GM21529 (cell line): ENCODE results near the gene PCDHA10.
"Not testable (repeated sequence)": the region's sequence is repeated elsewhere in the genome, so short reads cannot be mapped to it uniquely, and the experiment has no call there.

Experiments
- ATAC-seq: cut with Tn5 transposase; IDR thresholded peaks from one replicate; pipeline ENCODE4 v1.9.1; 2021; ENCODE audit not compliant: unreplicated experiment

The PCDHA10 gene

GRCh38 chr5:140855772-140856674, at the start of gene PCDHA10:
Gene PCDHA10, plus strand, starts transcription at chr5:140855897. Its CDS starts 152 bp downstream, at chr5:140856049.
- no peak for ATAC-seq

- ATAC-seq = no peak
Observed at GRCh38 chr5:140806834-140807775, 48.6 kb upstream of the PCDHA10 start, which contains the start of gene PCDHA4. Gene PCDHA4, plus strand, starts transcription at chr5:140807068.

GRCh38 chr5:140808241-140808888, 47.3 kb upstream of the PCDHA10 start:
- ATAC-seq = not testable (repeated sequence)

- no peak for ATAC-seq
Observed at GRCh38 chr5:140808889-140809291, 46.8 kb upstream of the PCDHA10 start.

- no peak for ATAC-seq
Observed at GRCh38 chr5:140821375-140822280, 34.1 kb upstream of the PCDHA10 start, which contains the start of gene PCDHA5. Gene PCDHA5, plus strand, starts transcription at chr5:140821613.

GRCh38 chr5:140822281-140822629, 33.4 kb upstream of the PCDHA10 start:
- ATAC-seq = no peak

GRCh38 chr5:140822969-140823368, 32.7 kb upstream of the PCDHA10 start:
- not testable (repeated sequence) for ATAC-seq

GRCh38 chr5:140823475-140823874, 32.2 kb upstream of the PCDHA10 start:
- ATAC-seq = no peak

GRCh38 chr5:140827704-140828361, 27.9 kb upstream of the PCDHA10 start, which contains the start of gene PCDHA6:
Gene PCDHA6, plus strand, starts transcription at chr5:140827960. Its CDS starts 132 bp downstream, at chr5:140828092.
- ATAC-seq = no peak

- ATAC-seq = no peak
Observed at GRCh38 chr5:140828362-140828737, 27.3 kb upstream of the PCDHA10 start.

GRCh38 chr5:140829511-140830501, 25.9 kb upstream of the PCDHA10 start:
- ATAC-seq = not testable (repeated sequence)

GRCh38 chr5:140833993-140834392, 21.7 kb upstream of the PCDHA10 start, which contains the start of gene PCDHA7:
Gene PCDHA7, plus strand, starts transcription at chr5:140834269. Its CDS starts 115 bp downstream, at chr5:140834384.
- no peak for ATAC-seq

- not testable (repeated sequence) for ATAC-seq
Observed at GRCh38 chr5:140834439-140835008, 21.2 kb upstream of the PCDHA10 start.

- ATAC-seq = no peak
Observed at GRCh38 chr5:140835622-140836510, 19.8 kb upstream of the PCDHA10 start.

- ATAC-seq = no peak
Observed at GRCh38 chr5:140840978-140841962, 14.4 kb upstream of the PCDHA10 start, which contains the start of gene PCDHA8. Gene PCDHA8, plus strand, starts transcription at chr5:140841187. Its CDS starts 135 bp downstream, at chr5:140841322.
